K562 (cell line): Measurements from ENCODE around the gene ITGA1. TPM values are rescaled to one million over a fixed set of nuclear protein-coding genes. Genes with fewer than 3 reads are reported as not detected.
A peak's percentile ranks its signal among the peaks of the same experiment; 100 is the strongest.

Experiments
- ATAC-seq: fragments of 200-7000 bp; cut with Tn5 transposase; 3 replicates; pipeline ENCODE4 v1.9.1; 2020; ENCODE audit warnings: moderate library complexity
- BruUV-seq: library from RNA; stranded (reverse); fragments of 400-500 nt; replicated peaks from 2 replicates; lab custom pipeline; 2021; lab: Mats Ljungman, UMichigan
- CTCF ChIA-PET: fragments of 300-600 bp; formaldehyde crosslinking; extraction: SDS; loops from one replicate; lab custom pipeline; 2021; ENCODE audit warnings: low intra/inter-chr PET ratio; lab: Yijun Ruan, JAX
- POLR2A ChIA-PET: fragments of 300-600, 350-650 bp; sonication (Branson Sonifier 250); formaldehyde crosslinking; extraction: SDS; loops from one replicate; lab custom pipeline; 2021; ENCODE audit warnings: antibody characterized with exemption, inconsistent platforms; lab: Yijun Ruan, JAX
- DNase-seq, 4 experiments: peaks; one replicate each; pipeline versions ENCODE4 v3.0.0 to v3.0.0-alpha.2; 2011 to 2018; ENCODE audit warnings: low spot score in 3 of 4, mixed read lengths in 3 of 4; ENCODE audit errors: extremely low read depth in 1 of 4
- FAIRE-seq: peaks from 2 replicates; lab custom pipeline; 2011; peaks lifted over from hg19 to GRCh38; lab: Jason Lieb, UNC
- H2AFZ ChIP-seq: 2 replicates; pipeline ENCODE4 v1.6.0; 2011; ENCODE audit warnings: low read depth, low read length, control low read depth, inconsistent platforms
- H3K27ac ChIP-seq: fragments of 200-600 bp; 3 replicates; pipeline ENCODE4 v1.8.0; 2011; ENCODE audit warnings: low read depth, mild to moderate bottlenecking, control low read depth, inconsistent platforms, low read length, moderate library complexity, mixed read lengths; ENCODE audit errors: extremely low read depth
- H3K27me3 ChIP-seq, 2 experiments: fragments of 300-600 bp in 1 of 2; 2 replicates in 1 of 2; 3 replicates in 1 of 2; pipeline versions ENCODE4 v1.6.0 to v1.8.0; 2011; ENCODE audit warnings: inconsistent platforms in 2 of 2, low read length in 2 of 2, mild to moderate bottlenecking in 1 of 2, mixed read lengths in 1 of 2, moderate library complexity in 1 of 2; ENCODE audit not compliant: control insufficient read depth in 2 of 2, insufficient read depth in 2 of 2
- H3K36me3 ChIP-seq: fragments of 300-600 bp; 3 replicates; pipeline ENCODE4 v1.8.0; 2011; ENCODE audit warnings: mild to moderate bottlenecking, low read length, inconsistent platforms; ENCODE audit not compliant: control insufficient read depth, insufficient read depth
- H3K4me1 ChIP-seq, 2 experiments: fragments of 200-600 bp in 1 of 2; replicated peaks in 1 of 2; 2 replicates in 1 of 2; 3 replicates in 1 of 2; pipeline versions ENCODE4 v1.5.1 to v1.8.0; 2011; ENCODE audit warnings: inconsistent platforms in 2 of 2, low read length in 2 of 2, mild to moderate bottlenecking in 1 of 2, mixed read lengths in 1 of 2, moderate library complexity in 1 of 2; ENCODE audit not compliant: control insufficient read depth in 2 of 2, insufficient read depth in 2 of 2
- H3K4me2 ChIP-seq: 2 replicates; pipeline ENCODE4 v1.6.1; 2011; ENCODE audit warnings: low read length, control low read depth, inconsistent platforms, mixed read lengths; ENCODE audit not compliant: insufficient read depth
- H3K4me3 ChIP-seq: fragments of 200-600 bp; sonication (generic), shearing (Covaris generic); 2 replicates; pipeline ENCODE4 v1.5.1; 2016; ENCODE audit warnings: control low read depth, inconsistent platforms
- H3K79me2 ChIP-seq: fragments of 200-600 bp; 3 replicates; pipeline ENCODE4 v1.8.0; 2011; ENCODE audit warnings: low read length, inconsistent platforms; ENCODE audit not compliant: control insufficient read depth, insufficient read depth
- H3K9ac ChIP-seq, 2 experiments: 2 replicates each; pipeline versions ENCODE4 v1.6.0 to v1.6.1; 2011; ENCODE audit warnings: low read depth in 2 of 2, low read length in 2 of 2, control low read depth in 1 of 2, inconsistent platforms in 1 of 2, mild to moderate bottlenecking in 1 of 2, mixed read lengths in 1 of 2; ENCODE audit not compliant: insufficient read depth in 1 of 2
- H3K9me1 ChIP-seq: one replicate; pipeline ENCODE4 v1.6.0; 2011; ENCODE audit warnings: inconsistent platforms, mild to moderate bottlenecking, low read length, moderate library complexity; ENCODE audit not compliant: control insufficient read depth, insufficient read depth
- H3K9me3 ChIP-seq: replicated peaks from 2 replicates; pipeline ENCODE4 v1.5.1; 2011; ENCODE audit warnings: low read depth, low read length, inconsistent platforms; ENCODE audit not compliant: control insufficient read depth, insufficient read depth
- H4K20me1 ChIP-seq: replicated peaks from 2 replicates; pipeline ENCODE4 v1.6.1; 2011; ENCODE audit warnings: low read length, inconsistent platforms, mixed read lengths; ENCODE audit not compliant: control insufficient read depth, insufficient read depth
- CC2D1A ChIP-seq: fragments of 450-650 bp; IDR thresholded peaks from 2 replicates; pipeline ENCODE4 v1.6.1; 2017; ENCODE audit warnings: mild to moderate bottlenecking
- FOSL1 ChIP-seq: fragments of 200-800 bp; sonication (Bioruptor generic); conservative IDR thresholded peaks from 2 replicates; pipeline ENCODE4 v1.6.1; 2016; ENCODE audit warnings: missing genetic modification characterization, missing compliant biosample characterization
- FOXP4 ChIP-seq: sonication (generic); formaldehyde crosslinking; IDR thresholded peaks from 2 replicates; pipeline ENCODE4 v1.8.0; 2022; ENCODE audit warnings: mild to moderate bottlenecking, missing genetic modification reagents, borderline replicate concordance
- HDGF ChIP-seq: fragments of 450-650 bp; IDR thresholded peaks from 2 replicates; pipeline ENCODE4 v1.6.1; 2016
- NFIC ChIP-seq: fragments of 450-650 bp; IDR thresholded peaks from 2 replicates; pipeline ENCODE4 v1.6.1; 2017; ENCODE audit warnings: mild to moderate bottlenecking, inconsistent platforms
- NFIX ChIP-seq: fragments of 250-450 bp; sonication (Bioruptor Pico); IDR thresholded peaks from 2 replicates; pipeline ENCODE4 v1.4.0; 2020; ENCODE audit warnings: low read depth, mild to moderate bottlenecking, moderate library complexity
- NR1H2 ChIP-seq: sonication (generic); formaldehyde crosslinking; IDR thresholded peaks from 2 replicates; pipeline ENCODE4 v1.4.0; 2020; ENCODE audit warnings: mild to moderate bottlenecking, missing genetic modification reagents
- POLR2B ChIP-seq: fragments of 450-650 bp; IDR thresholded peaks from 2 replicates; pipeline ENCODE4 v1.6.1; 2018; ENCODE audit warnings: low read depth; ENCODE audit not compliant: partially characterized antibody
- RBM34 ChIP-seq: fragments of 200-400 bp; formaldehyde crosslinking; IDR thresholded peaks from 2 replicates; pipeline ENCODE4 v1.6.1; 2018; ENCODE audit warnings: low read length, borderline replicate concordance; ENCODE audit not compliant: insufficient read depth
- SRF ChIP-seq, 2 experiments: fragments of 250-450, 450-650 bp in 1 of 2; sonication (Bioruptor Pico) in 1 of 2; sonication (generic) in 1 of 2; formaldehyde crosslinking; IDR thresholded peaks; 2 replicates each; pipeline versions ENCODE4 v1.5.0 to v1.5.1; 2020 to 2022; ENCODE audit warnings: mild to moderate bottlenecking in 1 of 2, missing genetic modification reagents in 1 of 2
- STAT5A ChIP-seq: IDR thresholded peaks from 2 replicates; pipeline ENCODE4 v1.6.1; 2012; ENCODE audit warnings: low read length, inconsistent platforms, borderline replicate concordance
- TBL1XR1 ChIP-seq, 2 experiments: IDR thresholded peaks; 2 replicates each; pipeline ENCODE4 v1.6.1; 2012; ENCODE audit warnings: improper control_type of control experiment in 2 of 2, low read length in 2 of 2, mild to moderate bottlenecking in 1 of 2
- ZBTB5 ChIP-seq: fragments of 450-650 bp; IDR thresholded peaks from 2 replicates; pipeline ENCODE4 v1.6.1; 2017; ENCODE audit warnings: antibody characterized with exemption
- ZNF395 ChIP-seq: fragments of 200-800 bp; sonication (Bioruptor generic); IDR thresholded peaks from 2 replicates; pipeline ENCODE4 v1.6.1; 2017; ENCODE audit warnings: missing genetic modification characterization, missing compliant biosample characterization
- ZNF584 ChIP-seq: fragments of 200-800 bp; sonication (Bioruptor generic); IDR thresholded peaks from 2 replicates; pipeline ENCODE4 v1.6.1; 2016; ENCODE audit warnings: low read depth, mild to moderate bottlenecking, missing genetic modification characterization, missing compliant biosample characterization
- ZNF75A ChIP-seq: fragments of 450-650 bp; formaldehyde crosslinking; IDR thresholded peaks from 2 replicates; pipeline ENCODE4 v1.4.0; 2020; ENCODE audit warnings: mild to moderate bottlenecking
- ZZZ3 ChIP-seq: fragments of 450-650 bp; IDR thresholded peaks from 2 replicates; pipeline ENCODE4 v1.6.1; 2016; ENCODE audit warnings: antibody characterized with exemption, mild to moderate bottlenecking, moderate library complexity
- WGBS: fragments of 100-300 bp; shearing (Covaris generic); methylation state at CpG from one replicate; pipeline ENCODE4 v1.1.6; 2016; ENCODE audit warnings: low coverage, mixed read lengths; ENCODE audit not compliant: insufficient coverage; ENCODE audit errors: missing lambda C conversion rate; 5-methylcytosine and 5-hydroxymethylcytosine counted together
- in situ Hi-C: fragments of 300-500 bp; cut with MboI; formaldehyde crosslinking; loops from 4 replicates; pipeline ENCODE4 v1.15.0; 2018; ENCODE audit warnings: inconsistent platforms, mixed read lengths
- intact Hi-C: fragments of 100-400 bp; cut with micrococcal nuclease; formaldehyde crosslinking; loops from 2 replicates; pipeline ENCODE4 v1.14.2; 2022
- polyA plus RNA-seq, 8 experiments: library from polyadenylated mRNA; depleted of rRNA in 4 of 8; stranded (reverse) in 5 of 8; unstranded in 3 of 8; fragments of >200 nt; fragmentation: Nextera tagmentation in 2 of 8; fragmentation: Illumina TruSeq in 1 of 8; extraction: Ambion mirVana in 2 of 8; extraction: Trizol in 1 of 8; gene quantifications; 2 replicates each; pipeline versions ENCODE4 v1.2.1 to v1.2.3, GENCODE V29; 2011 to 2014; ENCODE audit warnings: inconsistent platforms in 1 of 8, missing spikeins in 1 of 8
- total RNA-seq, 7 experiments: library from RNA; depleted of rRNA in 6 of 7; stranded (reverse); fragments of >200 nt in 6 of 7; fragmentation: Illumina TruSeq in 2 of 7; extraction: Trizol in 2 of 7; gene quantifications; 2 replicates each; pipeline versions ENCODE4 v1.2.1 to v1.2.3, GENCODE V29; 2011 to 2021; ENCODE audit warnings: low replicate concordance in 1 of 7

Gene ITGA1
- total and polyA plus RNA-seq, 9 of the 15 experiments (the other 6 are each of a cell fraction or from before 2014, with no cell fraction given), result 0.04 to 0.22 TPM; not detected in 7

GRCh38 chr5:52800394-52801213, 12.9 kb downstream of the ITGA1 start:
- peaks cover 0 to 10% of the 10 kb centered on the region in 2 experiments; a peak in 4 of 5 replicates for H3K4me1 ChIP-seq
- peaks cover 30% of the 10 kb centered on the region for H3K36me3 ChIP-seq
- H3K9me1 ChIP-seq, result peaks cover 4% of the 10 kb centered on the region
- ATAC-seq, result peak; percentile 91
- intact Hi-C loops (loop anchor here (10.0 kb wide), 1 partner anchor 294 kb away; no protein-coding TSS in a partner anchor), in situ Hi-C loops (no loop called here)
- peak overlapping the region; percentile 95 for H3K27ac ChIP-seq
- peak overlapping the region; percentile 99 for H3K4me2 ChIP-seq
- 0% methylated on average over 31 of the region's 31 CpGs for WGBS
- peak; percentile 40 to 82 (median 57) for DNase-seq
- H3K79me2 ChIP-seq, result peaks cover 58% of the 10 kb centered on the region
- no peaks in the 10 kb centered on the region for H3K27me3 ChIP-seq
- peak overlapping the region; percentile 65 for H3K4me3 ChIP-seq
- TSS peak; percentile 45 for BruUV-seq
- peak overlapping the region; percentile 97 for H2AFZ ChIP-seq
- H3K9ac ChIP-seq, result peak overlapping the region; percentile 90 to 94
- H3K9me3 ChIP-seq, result no peaks in the 10 kb centered on the region
- CTCF ChIA-PET, result no interaction called here
- H4K20me1 ChIP-seq, result peaks cover 16% of the 10 kb centered on the region
- FAIRE-seq, result peak; percentile 75
- POLR2A ChIA-PET, result interaction anchor here (0.6 to 1.5 kb wide), 2 partner anchors 8 to 23 kb away, joined by 3 to 7 read pairs; no protein-coding TSS in a partner anchor
- TF ChIP-seq TBL1XR1 (IDR thresholded peaks at IDR 0.05; ENCODE audit: low read length in 2 of 2) (no peak), FOSL1 (no peak), HDGF (0 out of 2 replicates have a peak, but pooled peaks have one; percentile 52), ZBTB5 (no peak), ZNF395 (peak; percentile 56; the same call in 1 of the 2 replicates), POLR2B (no peak), STAT5A (no peak), SRF (CRISPR knock-in tag; IDR thresholded peaks at IDR 0.05) (no peak), RBM34 (no peak), NR1H2 (CRISPR knock-in tag) (no peak), ZNF584 (CRISPR knock-in tag) (no peak), NFIX (CRISPR knock-in tag) (no peak), FOXP4 (CRISPR knock-in tag) (no peak), NFIC (no peak), ZNF75A (no peak), ZZZ3 (0 out of 2 replicates have a peak, but pooled peaks have one; percentile 61), CC2D1A (no peak)
